Measurements from ENCODE around the gene FBXL7. TPM values are rescaled to one million over a fixed set of nuclear protein-coding genes. Genes with fewer than 3 reads are reported as not detected.

Gene FBXL7
- total RNA-seq, 1 experiment from 2014 or later: not detected

- in situ Hi-C loops (cut with HindIII; ENCODE audit: low pct_unique_long_range_greater_than_20kb, low sequenced_read_pairs): no loop called here
- H3K4me1 ChIP-seq (ENCODE audit: control insufficient read depth, insufficient read depth, low read length): no peaks in the 10 kb centered on the region
- no peak for TF ChIP-seq SIN3A (IDR thresholded peaks at IDR 0.05; ENCODE audit: borderline replicate concordance, insufficient read depth, low read depth, low read length)
- TF ChIP-seq TCF7L2 (IDR thresholded peaks at IDR 0.05; ENCODE audit: low read depth, low read length): no peak
- no peak for TF ChIP-seq CTCF (IDR thresholded peaks at IDR 0.05)
- no peak for TF ChIP-seq REST (IDR thresholded peaks at IDR 0.05; ENCODE audit: insufficient read depth in 1 of 2, low read depth in 2 of 2, low read length in 1 of 2)
- no peak for TF ChIP-seq POLR2AphosphoS5 (IDR thresholded peaks at IDR 0.05; ENCODE audit: low read depth, low read length)
- ChIA-PET POLR2A (no interaction called here), CTCF (no interaction called here)
- H3K4me3 ChIP-seq (ENCODE audit: low read depth in 2 of 2, low read length in 2 of 2): no peak overlapping the region
- no peak overlapping the region for H3K27ac ChIP-seq (ENCODE audit: low read length)
- no TSS peak for BruUV-seq (replicated peaks)
- intact Hi-C loops (cut with micrococcal nuclease; ENCODE audit: unreplicated experiment): no loop called here
- ATAC-seq (no peak), DNase-seq (ENCODE audit: low read depth, low spot score) (no peak)
- no peaks in the 10 kb centered on the region for H3K27me3 ChIP-seq (ENCODE audit: control insufficient read depth, insufficient read depth, low read length)
- no peaks in the 10 kb centered on the region for H3K36me3 ChIP-seq (ENCODE audit: control insufficient read depth, insufficient read depth, low read length)
- H3K9me3 ChIP-seq (ENCODE audit: control insufficient read depth, insufficient read depth, low read depth, low read length): no peaks in the 10 kb centered on the region
These were observed 23.0 kb upstream of the FBXL7 start for GRCh38 chr5:15476977-15477376.

- POLR2A ChIA-PET: no interaction called here
- Histone ChIP-seq H3K4me1 (ENCODE audit: control insufficient read depth, insufficient read depth, low read length) (no peaks in the 10 kb centered on the region), H3K9me3 (ENCODE audit: control insufficient read depth, insufficient read depth, low read depth, low read length) (no peaks in the 10 kb centered on the region), H3K27me3 (ENCODE audit: control insufficient read depth, insufficient read depth, low read length) (no peaks in the 10 kb centered on the region), H3K36me3 (ENCODE audit: control insufficient read depth, insufficient read depth, low read length) (no peaks in the 10 kb centered on the region), H3K4me3 (ENCODE audit: low read depth in 2 of 2, low read length in 2 of 2) (no peak overlapping the region), H3K27ac (ENCODE audit: low read length) (no peak overlapping the region)
- in situ Hi-C loops (cut with HindIII; ENCODE audit: low pct_unique_long_range_greater_than_20kb, low sequenced_read_pairs): no loop called here
- intact Hi-C loops (cut with micrococcal nuclease; ENCODE audit: unreplicated experiment): no loop called here
- TF ChIP-seq REST (IDR thresholded peaks at IDR 0.05; ENCODE audit: insufficient read depth in 1 of 2, low read depth in 2 of 2, low read length in 1 of 2) (no peak), POLR2AphosphoS5 (IDR thresholded peaks at IDR 0.05; ENCODE audit: low read depth, low read length) (no peak), TCF7L2 (IDR thresholded peaks at IDR 0.05; ENCODE audit: low read depth, low read length) (no peak), SIN3A (IDR thresholded peaks at IDR 0.05; ENCODE audit: borderline replicate concordance, insufficient read depth, low read depth, low read length) (no peak), CTCF (IDR thresholded peaks at IDR 0.05) (no peak)
- CTCF ChIA-PET: no interaction called here
- DNase-seq (ENCODE audit: low read depth, low spot score) (no peak), ATAC-seq (no peak)
- no TSS peak for BruUV-seq (replicated peaks)
These were observed 19.5 kb upstream of the FBXL7 start for GRCh38 chr5:15480436-15480835.

Data from Panc1 (cell line).